Measurements from ENCODE around the gene SLC16A2.

SLC16A2 gene

GRCh38 chrX:74525116-74525515 is 103.8 kb downstream of the SLC16A2 start:
- H3K4me3 ChIP-seq (ENCODE audit: low read depth, low read length), result no peak overlapping the region
- TF ChIP-seq CTCF (IDR thresholded peaks at IDR 0.05; ENCODE audit: low read depth, low read length), result no peak
- in situ Hi-C loops (cut with HindIII; ENCODE audit: low sequenced_read_pairs), result no loop called here
- DNase-seq (ENCODE audit: low read depth, low spot score), result no peak

- in situ Hi-C loops (cut with HindIII; ENCODE audit: low sequenced_read_pairs), result no loop called here
- H3K4me3 ChIP-seq (ENCODE audit: low read depth, low read length), result no peak overlapping the region
- no peak for DNase-seq (ENCODE audit: low read depth, low spot score)
- no peak for TF ChIP-seq CTCF (IDR thresholded peaks at IDR 0.05; ENCODE audit: low read depth, low read length)
These were observed 105.5 kb downstream of the SLC16A2 start for GRCh38 chrX:74526764-74527163.

GRCh38 chrX:74527350-74527749 is 106.1 kb downstream of the SLC16A2 start:
- in situ Hi-C loops (cut with HindIII; ENCODE audit: low sequenced_read_pairs), result no loop called here
- DNase-seq (ENCODE audit: low read depth, low spot score), result no peak

GRCh38 chrX:74529311-74529710 is 108.0 kb downstream of the SLC16A2 start:
- no peak for TF ChIP-seq CTCF (IDR thresholded peaks at IDR 0.05; ENCODE audit: low read depth, low read length)
- H3K4me3 ChIP-seq (ENCODE audit: low read depth, low read length), result no peak overlapping the region
- in situ Hi-C loops (cut with HindIII; ENCODE audit: low sequenced_read_pairs), result no loop called here
- DNase-seq (ENCODE audit: low read depth, low spot score), result no peak

More at GRCh38 chrX:74527350-74527749, 106.1 kb downstream of the SLC16A2 start:
- no peak overlapping the region for H3K4me3 ChIP-seq (ENCODE audit: low read depth, low read length)
- TF ChIP-seq CTCF (IDR thresholded peaks at IDR 0.05; ENCODE audit: low read depth, low read length), result no peak

GRCh38 chrX:74531081-74531480 is 109.8 kb downstream of the SLC16A2 start:
- no peak for DNase-seq (ENCODE audit: low read depth, low spot score)
- TF ChIP-seq CTCF (IDR thresholded peaks at IDR 0.05; ENCODE audit: low read depth, low read length), result no peak
- H3K4me3 ChIP-seq (ENCODE audit: low read depth, low read length), result no peak overlapping the region
- in situ Hi-C loops (cut with HindIII; ENCODE audit: low sequenced_read_pairs), result no loop called here

GRCh38 chrX:74534569-74535038 is 113.3 kb downstream of the SLC16A2 start:
- DNase-seq (ENCODE audit: low read depth, low spot score), result peak; percentile 35
- in situ Hi-C loops (cut with HindIII; ENCODE audit: low sequenced_read_pairs), result no loop called here
- no peak for TF ChIP-seq CTCF (IDR thresholded peaks at IDR 0.05; ENCODE audit: low read depth, low read length)
- H3K4me3 ChIP-seq (ENCODE audit: low read depth, low read length), result no peak overlapping the region

- DNase-seq (ENCODE audit: low read depth, low spot score), result no peak
- in situ Hi-C loops (cut with HindIII; ENCODE audit: low sequenced_read_pairs), result no loop called here
- no peak for TF ChIP-seq CTCF (IDR thresholded peaks at IDR 0.05; ENCODE audit: low read depth, low read length)
- H3K4me3 ChIP-seq (ENCODE audit: low read depth, low read length), result no peak overlapping the region
These were observed 113.8 kb downstream of the SLC16A2 start for GRCh38 chrX:74535086-74535407.

Data from astrocyte of the spinal cord (primary cell).